Neural cell (in vitro differentiated cells): ENCODE results near the gene NUDT8. TPM values are rescaled to one million over a fixed set of nuclear protein-coding genes. Genes with fewer than 3 reads are reported as not detected.

ENCODE experiments used
- H2AFZ ChIP-seq: fragments of 200-600, 300-800 bp; sonication (generic), shearing (Covaris generic); 2 replicates; pipeline ENCODE4 v1.6.0; 2014; ENCODE audit warnings: low read depth, mild to moderate bottlenecking, antibody characterized with exemption, low read length, moderate library complexity
- H3F3A ChIP-seq: fragments of 200-600 bp; shearing (Covaris generic); 2 replicates; pipeline ENCODE4 v1.6.1; 2016; ENCODE audit warnings: mild to moderate bottlenecking, moderate library complexity, mixed read lengths, antibody characterized with exemption, low read length; ENCODE audit not compliant: insufficient read depth, poor library complexity, severe bottlenecking
- H3K27ac ChIP-seq: fragments of 200-600, 300-800 bp; sonication (generic), shearing (Covaris generic); 2 replicates; pipeline ENCODE4 v1.5.1; 2014; ENCODE audit warnings: mild to moderate bottlenecking, low read length, moderate library complexity
- H3K27me3 ChIP-seq: fragments of 300-800, 200-600 bp; sonication (generic), shearing (Covaris generic); 2 replicates; pipeline ENCODE4 v1.6.0; 2014; ENCODE audit warnings: mild to moderate bottlenecking, low read depth, low read length, moderate library complexity; ENCODE audit not compliant: insufficient read depth
- H3K36me3 ChIP-seq: fragments of 300-800, 200-600 bp; sonication (generic), shearing (Covaris generic); 2 replicates; pipeline ENCODE4 v1.5.1; 2014; ENCODE audit warnings: mild to moderate bottlenecking, antibody characterized with exemption, low read length, moderate library complexity; ENCODE audit not compliant: insufficient read depth
- H3K4me2 ChIP-seq: fragments of 300-800, 200-600 bp; sonication (generic), shearing (Covaris generic); 2 replicates; pipeline ENCODE4 v1.6.0; 2014; ENCODE audit warnings: mild to moderate bottlenecking, low read length
- H3K4me3 ChIP-seq: fragments of 300-800, 200-600 bp; sonication (generic), shearing (Covaris generic); 2 replicates; pipeline ENCODE4 v1.5.1; 2014; ENCODE audit warnings: mild to moderate bottlenecking, low read length, moderate library complexity
- H3K79me2 ChIP-seq: fragments of 200-600 bp; shearing (Covaris generic); replicated peaks from 2 replicates; pipeline ENCODE4 v1.6.0; 2014; ENCODE audit warnings: mild to moderate bottlenecking, low read length, moderate library complexity; ENCODE audit not compliant: insufficient read depth
- H3K9ac ChIP-seq: fragments of 300-800, 200-600 bp; sonication (generic), shearing (Covaris generic); 2 replicates; pipeline ENCODE4 v1.6.1; 2016; ENCODE audit warnings: mild to moderate bottlenecking, low read length, mixed read lengths
- H3K9me2 ChIP-seq: fragments of 200-600 bp; shearing (Covaris generic); 2 replicates; pipeline ENCODE4 v1.6.1; 2016; ENCODE audit warnings: mild to moderate bottlenecking, low read length, mixed read lengths; ENCODE audit not compliant: insufficient read depth
- H3K9me3 ChIP-seq: fragments of 200-600, 300-800 bp; sonication (generic), shearing (Covaris generic); 2 replicates; pipeline ENCODE4 v1.6.1; 2016; ENCODE audit warnings: mild to moderate bottlenecking, mixed run types, low read length, moderate library complexity, mixed read lengths
- H4K20me1 ChIP-seq: fragments of 200-600 bp; shearing (Covaris generic); 2 replicates; pipeline ENCODE4 v1.6.1; 2016; ENCODE audit warnings: mild to moderate bottlenecking, mixed run types; ENCODE audit not compliant: insufficient read depth
- EP300 ChIP-seq: fragments of 450-650 bp; conservative IDR thresholded peaks from 2 replicates; pipeline ENCODE4 v1.6.1; 2014; ENCODE audit warnings: antibody characterized with exemption, mild to moderate bottlenecking, moderate library complexity; ENCODE audit not compliant: poor library complexity, severe bottlenecking
- EZH2 ChIP-seq: fragments of 200-600, 300-800 bp; shearing (Covaris generic), sonication (generic); IDR thresholded peaks from 2 replicates; pipeline ENCODE4 v1.6.1; 2014; ENCODE audit warnings: antibody characterized with exemption, low read length, borderline replicate concordance, mild to moderate bottlenecking; ENCODE audit not compliant: insufficient read depth, poor library complexity, severe bottlenecking
- MXI1 ChIP-seq: fragments of 450-650 bp; conservative IDR thresholded peaks from 2 replicates; pipeline ENCODE4 v1.6.1; 2014; ENCODE audit warnings: antibody characterized with exemption, mild to moderate bottlenecking; ENCODE audit not compliant: poor library complexity, severe bottlenecking
- POLR2AphosphoS5 ChIP-seq: IDR thresholded peaks from 2 replicates; pipeline ENCODE4 v1.6.1; 2012
- RAD21 ChIP-seq: fragments of 450-650 bp; conservative IDR thresholded peaks from 2 replicates; pipeline ENCODE4 v1.6.1; 2014; ENCODE audit warnings: antibody characterized with exemption, mild to moderate bottlenecking, moderate library complexity
- SMC3 ChIP-seq: fragments of 450-650 bp; conservative IDR thresholded peaks from 2 replicates; pipeline ENCODE4 v1.6.1; 2014; ENCODE audit warnings: antibody characterized with exemption, mild to moderate bottlenecking, moderate library complexity; ENCODE audit not compliant: poor library complexity
- TAF1 ChIP-seq: IDR thresholded peaks from 2 replicates; pipeline ENCODE4 v1.6.1; 2012; ENCODE audit warnings: low read depth
- polyA minus RNA-seq: library from RNA; depleted of rRNA, polyadenylated mRNA; stranded (reverse); fragments of >200 nt; gene quantifications from 2 replicates; pipeline ENCODE4 v1.2.3, GENCODE V29; 2014
- polyA plus RNA-seq: library from polyadenylated mRNA; depleted of rRNA; stranded (reverse); fragments of >200 nt; gene quantifications from 2 replicates; pipeline ENCODE4 v1.2.3, GENCODE V29; 2014
- TF ChIP-seq, protein P1 (sequence below): fragments of 450-650 bp; IDR thresholded peaks from 2 replicates; pipeline ENCODE4 v1.5.1; 2014; ENCODE audit warnings: antibody characterized with exemption, mild to moderate bottlenecking, moderate library complexity; ENCODE audit not compliant: poor library complexity, severe bottlenecking

NUDT8 gene, protein sequence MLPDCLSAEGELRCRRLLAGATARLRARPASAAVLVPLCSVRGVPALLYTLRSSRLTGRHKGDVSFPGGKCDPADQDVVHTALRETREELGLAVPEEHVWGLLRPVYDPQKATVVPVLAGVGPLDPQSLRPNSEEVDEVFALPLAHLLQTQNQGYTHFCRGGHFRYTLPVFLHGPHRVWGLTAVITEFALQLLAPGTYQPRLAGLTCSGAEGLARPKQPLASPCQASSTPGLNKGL
- polyA plus RNA-seq (2.9 TPM in 1 of 2 replicates, not detected in the other), polyA minus RNA-seq (1.5 TPM in 1 of 2 replicates, not detected in the other)

DNA sequence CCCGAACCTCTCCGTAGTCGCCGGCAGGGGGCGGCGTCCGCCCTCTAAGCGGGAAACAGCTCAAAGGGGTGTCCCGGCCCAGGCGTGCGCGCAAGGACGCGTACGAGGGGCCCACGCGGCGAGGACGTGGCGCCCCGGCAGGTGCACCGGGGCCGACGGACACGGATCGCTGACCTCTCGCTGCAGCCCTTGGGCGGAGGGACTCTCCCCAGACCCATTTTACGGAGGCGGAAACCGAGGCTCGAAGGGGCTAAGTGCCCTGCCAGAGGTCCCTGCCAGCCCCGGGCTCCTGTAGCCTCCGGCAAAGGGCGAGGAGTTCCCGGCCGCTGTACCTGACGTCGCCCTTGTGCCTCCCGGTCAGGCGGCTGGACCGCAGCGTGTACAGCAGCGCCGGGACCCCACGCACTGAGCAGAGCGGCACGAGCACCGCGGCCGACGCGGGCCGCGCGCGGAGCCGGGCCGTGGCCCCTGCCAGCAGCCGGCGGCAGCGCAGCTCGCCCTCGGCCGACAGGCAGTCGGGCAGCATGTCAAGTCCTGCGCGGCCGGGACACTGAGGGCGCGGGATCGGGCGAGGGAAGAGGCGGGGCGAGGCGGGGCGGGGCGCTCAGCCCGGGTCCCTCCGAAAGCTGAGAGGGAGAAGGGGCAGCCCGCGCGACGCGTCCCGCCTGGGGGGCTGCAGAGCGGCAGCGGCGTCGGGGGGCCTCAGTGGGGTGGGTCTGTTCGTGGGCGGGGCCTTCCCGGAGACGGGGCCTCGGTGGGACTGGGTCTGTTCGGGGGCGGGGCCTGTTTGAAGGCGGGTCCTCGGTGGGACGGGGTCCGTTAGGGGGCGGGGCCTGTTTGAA is at the start of gene NUDT8:
Gene NUDT8, minus strand, starts transcription at position 552 of the 842 bp plus-strand sequence. Its CDS starts 26 bp downstream, at position 526.
- Histone ChIP-seq H3F3A (no peaks in the 10 kb centered on the region), H3K4me3 (peak within 1 kb of the TSS; percentile 98), H3K9me2 (no peaks in the 10 kb centered on the region), H3K4me2 (peak within 1 kb of the TSS; percentile 57), H3K27ac (peak within 1 kb of the TSS; percentile 59), H3K9ac (peak within 1 kb of the TSS; percentile 91), H3K36me3 (no peaks in the 10 kb centered on the region), H3K9me3 (no peaks in the 10 kb centered on the region), H3K79me2 (no peaks in the 10 kb centered on the region), H3K27me3 (no peaks in the 10 kb centered on the region), H4K20me1 (no peaks in the 10 kb centered on the region), H2AFZ (peak within 1 kb of the TSS; percentile 94)
- TF ChIP-seq SMC3 (peak; percentile 75), MXI1 (peak; percentile 48), RAD21 (peak; percentile 66), POLR2AphosphoS5 (no peak)
- TF ChIP-seq, protein P1, sequence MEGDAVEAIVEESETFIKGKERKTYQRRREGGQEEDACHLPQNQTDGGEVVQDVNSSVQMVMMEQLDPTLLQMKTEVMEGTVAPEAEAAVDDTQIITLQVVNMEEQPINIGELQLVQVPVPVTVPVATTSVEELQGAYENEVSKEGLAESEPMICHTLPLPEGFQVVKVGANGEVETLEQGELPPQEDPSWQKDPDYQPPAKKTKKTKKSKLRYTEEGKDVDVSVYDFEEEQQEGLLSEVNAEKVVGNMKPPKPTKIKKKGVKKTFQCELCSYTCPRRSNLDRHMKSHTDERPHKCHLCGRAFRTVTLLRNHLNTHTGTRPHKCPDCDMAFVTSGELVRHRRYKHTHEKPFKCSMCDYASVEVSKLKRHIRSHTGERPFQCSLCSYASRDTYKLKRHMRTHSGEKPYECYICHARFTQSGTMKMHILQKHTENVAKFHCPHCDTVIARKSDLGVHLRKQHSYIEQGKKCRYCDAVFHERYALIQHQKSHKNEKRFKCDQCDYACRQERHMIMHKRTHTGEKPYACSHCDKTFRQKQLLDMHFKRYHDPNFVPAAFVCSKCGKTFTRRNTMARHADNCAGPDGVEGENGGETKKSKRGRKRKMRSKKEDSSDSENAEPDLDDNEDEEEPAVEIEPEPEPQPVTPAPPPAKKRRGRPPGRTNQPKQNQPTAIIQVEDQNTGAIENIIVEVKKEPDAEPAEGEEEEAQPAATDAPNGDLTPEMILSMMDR = peak; percentile 81

DNA sequence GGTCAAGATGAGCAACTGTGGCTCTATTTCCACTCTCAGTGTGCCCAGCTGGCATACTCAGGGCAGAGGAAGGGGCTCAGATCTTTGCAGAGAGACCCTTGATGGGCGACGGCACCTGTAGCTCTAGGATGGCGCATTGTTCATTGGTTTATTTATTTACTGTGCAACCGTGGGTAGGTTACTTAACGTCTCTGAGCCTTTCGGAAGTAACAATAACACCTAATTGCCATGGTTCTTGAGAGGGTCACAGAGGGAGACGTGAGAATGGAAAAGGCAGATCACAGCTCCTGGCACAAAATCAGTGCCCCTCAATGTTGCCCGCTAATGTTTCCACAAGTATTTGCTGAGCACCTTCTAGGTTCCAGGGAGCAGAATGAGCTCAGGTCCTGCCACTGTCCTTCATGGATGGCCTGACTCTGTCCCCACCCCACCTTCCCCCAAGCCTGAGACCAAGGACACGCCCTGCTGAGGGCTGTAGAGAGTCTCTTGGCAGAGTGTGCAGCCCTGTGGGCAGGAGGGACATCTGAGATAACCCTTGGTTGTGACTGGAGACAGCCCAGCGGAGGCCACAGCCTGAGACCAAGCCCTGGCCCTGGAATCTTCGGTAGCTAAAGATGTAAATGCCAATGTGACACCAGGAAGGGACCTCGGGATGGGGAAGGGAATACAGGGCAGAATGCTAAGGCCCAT is 45.5 kb upstream of the NUDT8 start:
- Histone ChIP-seq H3K9ac (no peak overlapping the region), H3K9me2 (no peaks in the 10 kb centered on the region), H3K4me2 (no peak overlapping the region), H2AFZ (no peak overlapping the region), H3K9me3 (no peaks in the 10 kb centered on the region), H3K27me3 (no peaks in the 10 kb centered on the region), H3F3A (no peaks in the 10 kb centered on the region), H3K36me3 (no peaks in the 10 kb centered on the region), H4K20me1 (no peaks in the 10 kb centered on the region), H3K79me2 (no peaks in the 10 kb centered on the region), H3K27ac (no peak overlapping the region), H3K4me3 (no peak overlapping the region)
- no peak for TF ChIP-seq EP300
- TF ChIP-seq SMC3 = no peak
- TF ChIP-seq RAD21 = no peak
- TF ChIP-seq, protein P1 = no peak
- TF ChIP-seq TAF1 = no peak
- TF ChIP-seq EZH2 = no peak
- no peak for TF ChIP-seq POLR2AphosphoS5
- TF ChIP-seq MXI1 = no peak
